GM12874 (cell line): ENCODE data around the gene FIGNL2.

Experiments
- CTCF ChIP-seq: IDR thresholded peaks from 2 replicates; pipeline ENCODE4 v1.5.1; 2011; ENCODE audit warnings: low read depth, mild to moderate bottlenecking, control low read depth, low read length, moderate library complexity; ENCODE audit not compliant: insufficient read depth

Gene FIGNL2

DNA sequence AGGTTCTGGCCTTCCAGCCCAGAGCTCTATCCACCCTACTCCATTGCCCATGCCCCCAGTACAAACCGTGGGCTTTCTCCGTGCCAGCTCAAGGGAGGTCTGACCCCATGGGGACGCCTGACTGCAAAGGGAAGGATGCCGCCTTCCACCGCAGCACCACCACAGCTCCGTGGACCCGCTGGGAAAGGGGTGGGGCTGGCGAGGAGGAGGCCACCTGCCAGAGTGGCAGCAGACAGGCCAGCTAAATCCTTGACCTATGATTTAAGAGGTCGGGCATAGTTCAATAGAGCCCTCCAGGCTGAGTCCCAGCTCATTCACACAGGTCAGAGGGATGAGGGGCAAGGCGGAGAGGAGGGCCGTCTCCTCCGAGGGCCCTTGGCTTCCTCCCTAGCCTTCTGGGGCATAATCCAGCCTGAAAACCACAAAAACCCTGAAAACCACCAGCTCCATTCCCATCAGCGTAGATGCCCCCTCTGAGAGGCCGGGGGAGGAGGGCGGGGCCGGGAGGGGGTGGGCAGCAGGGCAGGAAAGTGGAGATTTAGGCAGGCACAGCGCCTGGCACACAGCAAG, 14.9 kb upstream of the FIGNL2 start:
- no peak for TF ChIP-seq CTCF

DNA sequence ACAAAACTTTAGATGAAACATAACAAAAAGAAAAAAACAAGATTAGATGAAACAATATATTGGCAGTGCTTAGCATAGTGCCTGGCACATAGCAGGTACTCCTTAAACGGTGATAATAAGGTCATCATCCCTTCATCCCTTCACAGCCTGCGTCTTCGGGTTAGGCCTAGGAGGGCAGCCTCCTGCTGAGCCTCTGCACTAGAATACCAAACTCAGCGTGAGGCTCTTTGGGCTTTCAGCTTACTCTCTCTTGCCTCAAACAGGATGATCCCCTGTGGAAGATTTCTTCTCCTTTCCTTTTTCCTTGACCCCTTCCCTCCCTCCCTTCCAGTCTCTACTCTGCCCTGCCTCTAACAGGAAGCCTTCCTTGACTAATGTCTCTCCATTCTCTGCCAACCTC, 14.4 kb upstream of the FIGNL2 start:
- no peak for TF ChIP-seq CTCF

GRCh38 chr12:51860986-51861385, 12.5 kb upstream of the FIGNL2 start:
- no peak for TF ChIP-seq CTCF

DNA sequence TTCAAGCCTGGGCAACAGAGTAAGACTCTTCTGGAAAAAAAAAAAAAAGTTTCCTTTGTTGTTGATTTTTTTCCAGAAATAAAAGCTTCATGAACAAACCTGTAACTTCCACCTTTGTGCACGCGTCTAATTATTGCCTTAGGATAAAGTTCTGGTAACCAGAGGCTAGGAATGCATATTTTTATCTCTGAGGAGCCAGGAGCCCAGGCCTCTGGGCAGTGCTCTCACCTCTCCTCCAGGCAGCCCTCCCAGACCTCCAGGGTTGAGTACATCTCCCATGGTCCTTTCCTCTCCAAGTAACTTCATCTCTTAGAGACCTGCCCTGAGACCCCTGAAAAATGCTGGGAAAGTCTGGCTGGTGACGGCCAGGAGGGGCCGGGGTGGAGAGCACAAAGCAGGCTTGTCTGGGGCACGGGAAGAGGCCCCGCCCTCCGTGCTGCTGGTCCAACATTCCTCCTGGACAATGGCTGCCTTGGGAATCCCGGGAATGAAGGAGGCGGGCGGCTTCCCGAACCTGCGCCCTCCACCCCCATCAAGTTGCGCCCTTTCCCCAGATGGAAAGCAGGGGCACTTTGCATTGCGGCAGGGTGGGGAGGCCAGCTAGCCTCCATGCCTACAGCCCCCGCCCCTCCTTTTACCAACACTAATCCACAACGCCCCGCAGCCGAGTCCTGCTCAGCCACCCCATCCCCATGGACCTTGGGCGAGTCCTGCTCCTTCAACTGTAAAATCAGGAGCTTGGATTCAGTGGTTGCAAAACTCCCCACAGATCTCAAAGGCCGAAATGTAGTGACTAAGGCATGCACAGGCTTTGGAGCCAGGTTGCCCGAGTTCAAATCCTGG, 7.3 kb upstream of the FIGNL2 start:
- no peak for TF ChIP-seq CTCF

DNA sequence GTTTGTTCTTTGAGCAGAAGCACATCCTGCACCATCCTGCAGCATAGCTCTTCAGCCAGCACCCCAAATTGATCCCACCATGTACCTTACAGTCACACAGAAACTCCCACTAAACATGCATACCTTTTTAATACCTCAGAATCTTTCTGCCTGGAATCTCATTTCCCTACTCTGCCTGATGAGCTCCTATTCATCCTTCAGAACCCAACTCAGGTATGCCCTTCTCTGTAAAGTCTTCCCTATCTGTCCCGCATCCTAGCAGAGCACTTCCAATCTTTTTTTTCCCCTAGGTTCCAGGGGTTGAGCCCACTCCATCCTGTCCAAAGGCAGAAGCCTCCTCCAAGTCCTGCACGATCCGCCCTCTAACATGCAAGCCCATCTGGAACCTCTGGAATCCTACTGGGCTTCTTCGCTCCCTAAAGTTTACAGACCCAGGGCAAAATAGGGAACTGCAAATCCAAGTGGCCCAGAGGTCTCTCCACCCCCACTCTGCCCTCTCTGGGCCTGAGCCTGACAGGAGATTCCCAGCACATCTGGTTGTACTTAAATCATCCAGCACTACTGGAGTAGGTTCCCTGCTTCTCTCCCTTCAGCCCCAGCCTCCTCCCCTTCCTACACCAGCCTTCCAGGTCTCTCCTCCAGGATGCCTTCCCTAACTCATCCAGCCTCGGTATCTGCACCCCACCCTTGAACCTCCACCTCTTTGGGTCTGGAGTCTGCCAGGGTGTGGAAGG, 4.1 kb upstream of the FIGNL2 start:
- no peak for TF ChIP-seq CTCF

DNA sequence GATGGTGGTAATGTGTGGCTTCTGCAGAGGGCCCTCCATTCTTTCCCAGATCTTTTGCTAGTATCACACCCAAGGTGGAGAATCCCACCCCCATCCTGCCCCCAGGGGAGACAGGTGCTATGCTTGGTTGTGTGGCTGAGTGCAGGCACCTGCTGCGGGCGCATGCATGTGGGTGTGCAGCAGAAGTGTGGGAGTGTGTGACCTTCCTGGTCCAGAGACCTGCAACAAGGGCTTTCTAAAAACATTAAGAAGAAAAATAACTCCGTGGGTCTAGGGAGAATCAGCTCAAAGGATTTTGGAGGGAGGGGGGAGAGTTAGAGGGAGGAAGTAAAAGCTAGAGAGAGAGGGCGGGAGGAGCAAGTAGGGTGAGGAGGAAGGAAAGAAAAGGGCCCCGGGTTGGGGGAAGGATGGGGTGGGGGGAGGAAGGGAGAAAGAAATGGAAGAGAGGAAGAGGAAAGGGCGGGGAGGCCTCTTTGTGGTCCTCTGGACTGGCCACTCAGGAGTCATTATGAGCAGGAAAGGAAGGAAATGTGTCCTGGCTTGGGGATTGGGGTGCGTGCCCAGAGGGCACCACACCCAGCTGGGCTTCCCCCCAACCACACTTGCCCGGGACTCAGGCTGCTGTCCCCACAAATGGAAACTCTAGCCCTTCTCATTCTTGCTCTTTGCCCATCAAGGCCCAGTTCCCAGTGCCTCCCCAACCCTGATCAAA, 3.1 kb upstream of the FIGNL2 start:
- no peak for TF ChIP-seq CTCF

GRCh38 chr12:51850965-51851299, 2.4 kb upstream of the FIGNL2 start:
- TF ChIP-seq CTCF, result no peak
